Caco-2 (cell line): ENCODE measurements around the gene MACROD2. TPM values are rescaled to one million over a fixed set of nuclear protein-coding genes. Genes with fewer than 3 reads are reported as not detected.

Source experiments
- BruUV-seq: library from RNA; stranded (reverse); fragments of 400-500 nt; replicated peaks from 2 replicates; lab custom pipeline; 2021; lab: Mats Ljungman, UMichigan
- CTCF ChIA-PET: fragments of 300-600 bp; sonication (Branson Sonifier 250); formaldehyde crosslinking; loops from one replicate; lab custom pipeline; 2022; ENCODE audit warnings: antibody characterized with exemption; lab: Charles Lee
- POLR2A ChIA-PET: fragments of 300-600 bp; sonication (Branson Sonifier 250); formaldehyde crosslinking; loops from one replicate; lab custom pipeline; 2022; ENCODE audit warnings: antibody characterized with exemption; lab: Charles Lee
- DNase-seq, 2 experiments: peaks; one replicate each; pipeline versions ENCODE4 v3.0.0 to v3.0.0-alpha.2; 2020 to 2022
- H3K27me3 ChIP-seq: replicated peaks from 2 replicates; pipeline ENCODE4 v1.6.0; 2011; ENCODE audit warnings: low read length; ENCODE audit not compliant: control insufficient read depth, insufficient read depth
- H3K36me3 ChIP-seq: 2 replicates; pipeline ENCODE4 v1.5.1; 2011; ENCODE audit warnings: low read length; ENCODE audit not compliant: control insufficient read depth, insufficient read depth
- H3K4me1 ChIP-seq: fragments of 250-450 bp; sonication (Bioruptor Pico); 2 replicates; pipeline ENCODE4 v1.5.1; 2020; ENCODE audit warnings: mild to moderate bottlenecking
- H3K4me3 ChIP-seq: 2 replicates; pipeline ENCODE4 v1.5.1; 2011; ENCODE audit warnings: low read depth, mild to moderate bottlenecking, control low read depth, low read length
- H3K9me3 ChIP-seq: fragments of 250-450 bp; sonication (Bioruptor Pico); 2 replicates; pipeline ENCODE4 v1.5.1; 2020; ENCODE audit warnings: mild to moderate bottlenecking, moderate library complexity
- H3K27ac Mint-ChIP-seq: one replicate; pipeline ENCODE4 v1.8.0; 2022; ENCODE audit warnings: mixed read lengths; ENCODE audit not compliant: unreplicated experiment
- H3K27me3 Mint-ChIP-seq: one replicate; pipeline ENCODE4 v1.8.0; 2022; ENCODE audit warnings: mixed read lengths; ENCODE audit not compliant: insufficient read depth, unreplicated experiment
- H3K36me3 Mint-ChIP-seq: one replicate; pipeline ENCODE4 v1.8.0; 2022; ENCODE audit warnings: mild to moderate bottlenecking, mixed read lengths; ENCODE audit not compliant: insufficient read depth, unreplicated experiment
- H3K4me1 Mint-ChIP-seq: one replicate; pipeline ENCODE4 v1.8.0; 2022; ENCODE audit warnings: low read depth, mixed read lengths; ENCODE audit not compliant: unreplicated experiment
- H3K4me3 Mint-ChIP-seq: one replicate; pipeline ENCODE4 v1.8.0; 2022; ENCODE audit warnings: mild to moderate bottlenecking, moderate library complexity, mixed read lengths; ENCODE audit not compliant: unreplicated experiment
- H3K9me3 Mint-ChIP-seq: one replicate; pipeline ENCODE4 v1.8.0; 2022; ENCODE audit warnings: mixed read lengths; ENCODE audit not compliant: unreplicated experiment
- intact Hi-C: fragments of 100-400 bp; cut with micrococcal nuclease; formaldehyde crosslinking; loops from one replicate; pipeline ENCODE4 v1.10.0; 2022; ENCODE audit not compliant: unreplicated experiment
- total RNA-seq: library from RNA; stranded (reverse); gene quantifications from 2 replicates; pipeline ENCODE4 v1.2.3, GENCODE V29; 2022
- TF ChIP-seq, protein P1 (sequence below), 2 experiments: fragments of 200-600 bp in 1 of 2; IDR thresholded peaks; 1 replicate in 1 of 2; 2 replicates in 1 of 2; pipeline versions ENCODE4 v1.5.1 to v1.8.0; 2011 to 2022; ENCODE audit warnings: antibody characterized with exemption in 1 of 2, control low read depth in 1 of 2, inconsistent platforms in 1 of 2, low read depth in 1 of 2, low read length in 1 of 2, mild to moderate bottlenecking in 1 of 2, moderate library complexity in 1 of 2; ENCODE audit not compliant: insufficient read depth in 1 of 2, severe bottlenecking in 1 of 2, unreplicated experiment in 1 of 2

The MACROD2 gene
- total RNA-seq, 1 experiment from 2014 or later: 6.4 TPM

DNA sequence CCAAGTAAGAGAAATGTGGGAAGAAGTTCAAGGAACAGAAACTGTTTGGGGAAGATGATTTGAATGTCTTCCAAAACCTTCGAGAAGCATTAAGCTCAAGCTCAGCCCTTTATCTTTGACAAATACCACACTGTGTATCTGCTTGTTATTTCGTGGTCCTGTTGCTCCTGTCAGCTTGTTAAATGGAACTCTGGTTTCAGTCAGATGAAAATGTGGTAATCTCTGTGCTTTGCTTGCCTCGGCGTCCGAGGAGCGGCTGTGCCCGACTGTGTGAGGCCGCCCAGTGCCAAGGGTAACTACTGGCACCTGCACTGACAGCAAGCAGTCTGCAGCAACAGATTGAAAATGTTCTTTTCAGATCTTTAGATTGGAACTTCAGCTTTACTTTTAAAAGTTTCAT lies 920.0 kb downstream of the MACROD2 start:
- Mint-ChIP-seq H3K27me3 (no peaks in the 10 kb centered on the region), H3K4me1 (peaks cover 9% of the 10 kb centered on the region), H3K27ac (no peak overlapping the region), H3K4me3 (no peak overlapping the region), H3K36me3 (no peaks in the 10 kb centered on the region), H3K9me3 (no peaks in the 10 kb centered on the region)
- no peaks in the 10 kb centered on the region for H3K9me3 ChIP-seq
- 0 out of 2 replicates have a peak, but pooled peaks cover 4% of the 10 kb centered on the region for H3K4me1 ChIP-seq
- H3K4me3 ChIP-seq: no peak overlapping the region
- BruUV-seq: no TSS peak
- intact Hi-C loops: no loop called here
- no peaks in the 10 kb centered on the region for H3K27me3 ChIP-seq
- ChIA-PET CTCF (no interaction called here), POLR2A (no interaction called here)
- H3K36me3 ChIP-seq: no peaks in the 10 kb centered on the region
- TF ChIP-seq, protein P1, sequence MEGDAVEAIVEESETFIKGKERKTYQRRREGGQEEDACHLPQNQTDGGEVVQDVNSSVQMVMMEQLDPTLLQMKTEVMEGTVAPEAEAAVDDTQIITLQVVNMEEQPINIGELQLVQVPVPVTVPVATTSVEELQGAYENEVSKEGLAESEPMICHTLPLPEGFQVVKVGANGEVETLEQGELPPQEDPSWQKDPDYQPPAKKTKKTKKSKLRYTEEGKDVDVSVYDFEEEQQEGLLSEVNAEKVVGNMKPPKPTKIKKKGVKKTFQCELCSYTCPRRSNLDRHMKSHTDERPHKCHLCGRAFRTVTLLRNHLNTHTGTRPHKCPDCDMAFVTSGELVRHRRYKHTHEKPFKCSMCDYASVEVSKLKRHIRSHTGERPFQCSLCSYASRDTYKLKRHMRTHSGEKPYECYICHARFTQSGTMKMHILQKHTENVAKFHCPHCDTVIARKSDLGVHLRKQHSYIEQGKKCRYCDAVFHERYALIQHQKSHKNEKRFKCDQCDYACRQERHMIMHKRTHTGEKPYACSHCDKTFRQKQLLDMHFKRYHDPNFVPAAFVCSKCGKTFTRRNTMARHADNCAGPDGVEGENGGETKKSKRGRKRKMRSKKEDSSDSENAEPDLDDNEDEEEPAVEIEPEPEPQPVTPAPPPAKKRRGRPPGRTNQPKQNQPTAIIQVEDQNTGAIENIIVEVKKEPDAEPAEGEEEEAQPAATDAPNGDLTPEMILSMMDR (IDR thresholded peaks at IDR 0.05; ENCODE audit: insufficient read depth in 1 of 2, low read depth in 1 of 2, low read length in 1 of 2, severe bottlenecking in 1 of 2, unreplicated experiment in 1 of 2): no peak
- no peak for DNase-seq

DNA sequence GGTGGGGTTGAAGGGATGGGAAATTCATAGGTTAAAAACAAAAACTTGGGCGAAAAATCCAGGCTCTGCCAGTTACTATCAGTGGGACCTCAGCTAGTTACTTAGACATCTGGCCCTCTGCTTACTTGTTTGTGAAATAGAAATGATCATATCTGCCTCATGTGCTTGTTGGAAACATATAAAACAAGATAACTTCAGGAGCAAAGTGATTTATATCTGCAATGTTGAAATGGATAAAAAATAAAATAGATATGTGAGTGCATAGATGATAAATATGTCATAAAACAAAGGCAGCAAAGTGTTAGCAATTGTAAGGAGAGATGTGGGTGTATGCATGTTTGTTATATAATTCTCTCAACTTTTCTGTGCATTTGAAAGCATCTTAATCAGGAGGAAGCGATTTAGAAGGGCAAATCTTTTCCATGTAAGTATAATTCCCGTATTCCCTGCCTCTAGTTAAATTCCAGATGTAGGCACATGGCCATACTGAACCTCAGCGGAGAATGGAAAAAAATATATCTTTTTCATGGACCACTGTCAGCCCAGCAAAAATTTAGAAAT lies 921.1 kb downstream of the MACROD2 start:
- Histone ChIP-seq H3K36me3 (no peaks in the 10 kb centered on the region), H3K27me3 (no peaks in the 10 kb centered on the region), H3K9me3 (no peaks in the 10 kb centered on the region), H3K4me1 (0 out of 2 replicates have a peak, but pooled peaks cover 6% of the 10 kb centered on the region), H3K4me3 (no peak overlapping the region)
- intact Hi-C loops: no loop called here
- POLR2A ChIA-PET: no interaction called here
- DNase-seq: no peak
- no peak overlapping the region for H3K27ac Mint-ChIP-seq
- H3K4me1 Mint-ChIP-seq: peaks cover 9% of the 10 kb centered on the region
- CTCF ChIA-PET: no interaction called here
- no peaks in the 10 kb centered on the region for H3K9me3 Mint-ChIP-seq
- H3K36me3 Mint-ChIP-seq: no peaks in the 10 kb centered on the region
- TF ChIP-seq, protein P1 (IDR thresholded peaks at IDR 0.05; ENCODE audit: insufficient read depth in 1 of 2, low read depth in 1 of 2, low read length in 1 of 2, severe bottlenecking in 1 of 2, unreplicated experiment in 1 of 2): no peak
- no peaks in the 10 kb centered on the region for H3K27me3 Mint-ChIP-seq
- H3K4me3 Mint-ChIP-seq: no peak overlapping the region
- BruUV-seq: no TSS peak

DNA sequence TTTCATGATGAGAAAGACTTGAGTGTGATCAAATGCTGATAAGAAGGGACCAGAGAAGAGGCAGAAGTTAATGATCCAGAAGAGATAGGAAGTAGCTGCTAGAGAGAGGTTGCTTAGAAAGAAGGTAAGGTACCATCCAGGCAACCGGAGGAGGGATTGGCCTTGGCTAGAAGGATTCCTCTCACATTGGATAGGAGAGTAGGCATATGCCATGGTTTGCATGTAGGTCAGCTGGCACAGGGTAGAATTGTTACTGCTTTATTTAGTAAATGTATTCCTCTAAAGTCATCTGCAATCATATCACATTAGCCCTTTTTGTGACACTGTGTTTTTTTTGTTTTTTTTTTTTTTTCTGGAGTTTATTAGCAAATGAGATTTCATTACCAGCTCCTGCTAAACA lies 923.0 kb downstream of the MACROD2 start:
- TF ChIP-seq, protein P1 (IDR thresholded peaks at IDR 0.05; ENCODE audit: insufficient read depth in 1 of 2, low read depth in 1 of 2, low read length in 1 of 2, severe bottlenecking in 1 of 2, unreplicated experiment in 1 of 2): no peak
- H3K4me1 Mint-ChIP-seq: peaks cover 9% of the 10 kb centered on the region
- no peaks in the 10 kb centered on the region for H3K9me3 Mint-ChIP-seq
- Histone ChIP-seq H3K27me3 (no peaks in the 10 kb centered on the region), H3K4me3 (no peak overlapping the region), H3K9me3 (no peaks in the 10 kb centered on the region), H3K36me3 (no peaks in the 10 kb centered on the region), H3K4me1 (0 out of 2 replicates have a peak, but pooled peaks cover 6% of the 10 kb centered on the region)
- BruUV-seq: no TSS peak
- CTCF ChIA-PET: no interaction called here
- no peaks in the 10 kb centered on the region for H3K27me3 Mint-ChIP-seq
- H3K4me3 Mint-ChIP-seq: no peak overlapping the region
- intact Hi-C loops: no loop called here
- POLR2A ChIA-PET: no interaction called here
- DNase-seq: no peak
- no peaks in the 10 kb centered on the region for H3K36me3 Mint-ChIP-seq
- no peak overlapping the region for H3K27ac Mint-ChIP-seq
